ENCODE data around the gene MTHFD2.

The MTHFD2 gene

GRCh38 chr2:74235041-74235440 is 36.6 kb downstream of the MTHFD2 start:
- H3K4me1 ChIP-seq (ENCODE audit: control insufficient read depth, insufficient read depth, low read length): no peaks in the 10 kb centered on the region
- no peaks in the 10 kb centered on the region for H3K9me3 ChIP-seq (ENCODE audit: control insufficient read depth, insufficient read depth, low read length)
- no peaks in the 10 kb centered on the region for H3K36me3 ChIP-seq (ENCODE audit: control insufficient read depth, insufficient read depth, low read length)
- no peaks in the 10 kb centered on the region for H3K27me3 ChIP-seq (ENCODE audit: control insufficient read depth, insufficient read depth, low read length)
- H3K4me3 ChIP-seq (ENCODE audit: low read depth, low read length): no peak overlapping the region
- H3K9ac ChIP-seq (ENCODE audit: low read depth, low read length): no peak overlapping the region

GRCh38 chr2:74238879-74239278 is 40.5 kb downstream of the MTHFD2 start:
- Histone ChIP-seq H3K9me3 (ENCODE audit: control insufficient read depth, insufficient read depth, low read length) (no peaks in the 10 kb centered on the region), H3K36me3 (ENCODE audit: control insufficient read depth, insufficient read depth, low read length) (no peaks in the 10 kb centered on the region), H3K27me3 (ENCODE audit: control insufficient read depth, insufficient read depth, low read length) (no peaks in the 10 kb centered on the region), H3K4me1 (ENCODE audit: control insufficient read depth, insufficient read depth, low read length) (no peaks in the 10 kb centered on the region), H3K9ac (ENCODE audit: low read depth, low read length) (no peak overlapping the region), H3K4me3 (ENCODE audit: low read depth, low read length) (no peak overlapping the region)

- Histone ChIP-seq H3K4me1 (ENCODE audit: control insufficient read depth, insufficient read depth, low read length) (no peaks in the 10 kb centered on the region), H3K4me3 (ENCODE audit: low read depth, low read length) (no peak overlapping the region)
These were observed 40.9 kb downstream of the MTHFD2 start for GRCh38 chr2:74239346-74239745.

GRCh38 chr2:74242354-74243071 is 44.1 kb downstream of the MTHFD2 start:
- no peak overlapping the region for H3K4me3 ChIP-seq (ENCODE audit: low read depth, low read length)

More at GRCh38 chr2:74239346-74239745, 40.9 kb downstream of the MTHFD2 start:
- no peak overlapping the region for H3K9ac ChIP-seq (ENCODE audit: low read depth, low read length)
- H3K27me3 ChIP-seq (ENCODE audit: control insufficient read depth, insufficient read depth, low read length): no peaks in the 10 kb centered on the region
- H3K9me3 ChIP-seq (ENCODE audit: control insufficient read depth, insufficient read depth, low read length): no peaks in the 10 kb centered on the region
- no peaks in the 10 kb centered on the region for H3K36me3 ChIP-seq (ENCODE audit: control insufficient read depth, insufficient read depth, low read length)

GRCh38 chr2:74244286-74244685 is 45.9 kb downstream of the MTHFD2 start:
- H3K9ac ChIP-seq (ENCODE audit: low read depth, low read length): no peak overlapping the region
- H3K27me3 ChIP-seq (ENCODE audit: control insufficient read depth, insufficient read depth, low read length): no peaks in the 10 kb centered on the region
- H3K36me3 ChIP-seq (ENCODE audit: control insufficient read depth, insufficient read depth, low read length): no peaks in the 10 kb centered on the region
- no peaks in the 10 kb centered on the region for H3K4me1 ChIP-seq (ENCODE audit: control insufficient read depth, insufficient read depth, low read length)
- H3K9me3 ChIP-seq (ENCODE audit: control insufficient read depth, insufficient read depth, low read length): no peaks in the 10 kb centered on the region
- H3K4me3 ChIP-seq (ENCODE audit: low read depth, low read length): no peak overlapping the region

More at GRCh38 chr2:74242354-74243071, 44.1 kb downstream of the MTHFD2 start:
- H3K4me1 ChIP-seq (ENCODE audit: control insufficient read depth, insufficient read depth, low read length): no peaks in the 10 kb centered on the region
- H3K36me3 ChIP-seq (ENCODE audit: control insufficient read depth, insufficient read depth, low read length): no peaks in the 10 kb centered on the region
- no peak overlapping the region for H3K9ac ChIP-seq (ENCODE audit: low read depth, low read length)
- H3K27me3 ChIP-seq (ENCODE audit: control insufficient read depth, insufficient read depth, low read length): no peaks in the 10 kb centered on the region
- H3K9me3 ChIP-seq (ENCODE audit: control insufficient read depth, insufficient read depth, low read length): no peaks in the 10 kb centered on the region

GRCh38 chr2:74246496-74247195 is 48.2 kb downstream of the MTHFD2 start:
- Histone ChIP-seq H3K4me1 (ENCODE audit: control insufficient read depth, insufficient read depth, low read length) (no peaks in the 10 kb centered on the region), H3K9ac (ENCODE audit: low read depth, low read length) (no peak overlapping the region), H3K36me3 (ENCODE audit: control insufficient read depth, insufficient read depth, low read length) (no peaks in the 10 kb centered on the region), H3K27me3 (ENCODE audit: control insufficient read depth, insufficient read depth, low read length) (no peaks in the 10 kb centered on the region), H3K4me3 (ENCODE audit: low read depth, low read length) (no peak overlapping the region), H3K9me3 (ENCODE audit: control insufficient read depth, insufficient read depth, low read length) (no peaks in the 10 kb centered on the region)

GRCh38 chr2:74249406-74250122 is 51.1 kb downstream of the MTHFD2 start:
- H3K36me3 ChIP-seq (ENCODE audit: control insufficient read depth, insufficient read depth, low read length): no peaks in the 10 kb centered on the region
- no peaks in the 10 kb centered on the region for H3K4me1 ChIP-seq (ENCODE audit: control insufficient read depth, insufficient read depth, low read length)
- H3K9ac ChIP-seq (ENCODE audit: low read depth, low read length): no peak overlapping the region
- no peaks in the 10 kb centered on the region for H3K9me3 ChIP-seq (ENCODE audit: control insufficient read depth, insufficient read depth, low read length)
- H3K27me3 ChIP-seq (ENCODE audit: control insufficient read depth, insufficient read depth, low read length): no peaks in the 10 kb centered on the region
- no peak overlapping the region for H3K4me3 ChIP-seq (ENCODE audit: low read depth, low read length)

- no peak overlapping the region for H3K9ac ChIP-seq (ENCODE audit: low read depth, low read length)
- no peaks in the 10 kb centered on the region for H3K27me3 ChIP-seq (ENCODE audit: control insufficient read depth, insufficient read depth, low read length)
- H3K9me3 ChIP-seq (ENCODE audit: control insufficient read depth, insufficient read depth, low read length): no peaks in the 10 kb centered on the region
- H3K36me3 ChIP-seq (ENCODE audit: control insufficient read depth, insufficient read depth, low read length): no peaks in the 10 kb centered on the region
- no peaks in the 10 kb centered on the region for H3K4me1 ChIP-seq (ENCODE audit: control insufficient read depth, insufficient read depth, low read length)
- no peak overlapping the region for H3K4me3 ChIP-seq (ENCODE audit: low read depth, low read length)
These were observed 51.8 kb downstream of the MTHFD2 start for GRCh38 chr2:74250189-74250631.

- H3K27me3 ChIP-seq (ENCODE audit: control insufficient read depth, insufficient read depth, low read length): no peaks in the 10 kb centered on the region
- H3K9me3 ChIP-seq (ENCODE audit: control insufficient read depth, insufficient read depth, low read length): no peaks in the 10 kb centered on the region
- no peak overlapping the region for H3K4me3 ChIP-seq (ENCODE audit: low read depth, low read length)
- no peaks in the 10 kb centered on the region for H3K36me3 ChIP-seq (ENCODE audit: control insufficient read depth, insufficient read depth, low read length)
- no peak overlapping the region for H3K9ac ChIP-seq (ENCODE audit: low read depth, low read length)
- H3K4me1 ChIP-seq (ENCODE audit: control insufficient read depth, insufficient read depth, low read length): no peaks in the 10 kb centered on the region
These were observed 53.6 kb downstream of the MTHFD2 start for GRCh38 chr2:74252036-74252435.

- H3K9ac ChIP-seq (ENCODE audit: low read depth, low read length): no peak overlapping the region
- no peak overlapping the region for H3K4me3 ChIP-seq (ENCODE audit: low read depth, low read length)
- no peaks in the 10 kb centered on the region for H3K36me3 ChIP-seq (ENCODE audit: control insufficient read depth, insufficient read depth, low read length)
- no peaks in the 10 kb centered on the region for H3K4me1 ChIP-seq (ENCODE audit: control insufficient read depth, insufficient read depth, low read length)
- no peaks in the 10 kb centered on the region for H3K27me3 ChIP-seq (ENCODE audit: control insufficient read depth, insufficient read depth, low read length)
- no peaks in the 10 kb centered on the region for H3K9me3 ChIP-seq (ENCODE audit: control insufficient read depth, insufficient read depth, low read length)
These were observed 54.4 kb downstream of the MTHFD2 start for GRCh38 chr2:74252862-74253261.

GRCh38 chr2:74253306-74253970 is 55.0 kb downstream of the MTHFD2 start:
- Histone ChIP-seq H3K9me3 (ENCODE audit: control insufficient read depth, insufficient read depth, low read length) (no peaks in the 10 kb centered on the region), H3K9ac (ENCODE audit: low read depth, low read length) (no peak overlapping the region), H3K36me3 (ENCODE audit: control insufficient read depth, insufficient read depth, low read length) (no peaks in the 10 kb centered on the region), H3K4me3 (ENCODE audit: low read depth, low read length) (no peak overlapping the region), H3K4me1 (ENCODE audit: control insufficient read depth, insufficient read depth, low read length) (no peaks in the 10 kb centered on the region), H3K27me3 (ENCODE audit: control insufficient read depth, insufficient read depth, low read length) (no peaks in the 10 kb centered on the region)

All from iPS-15b (cell line).